ENCODE data around the gene PHACTR1.
"Not testable (repeated sequence)": the region's sequence is repeated elsewhere in the genome, so short reads cannot be mapped to it uniquely, and the experiment has no call there.

DNA sequence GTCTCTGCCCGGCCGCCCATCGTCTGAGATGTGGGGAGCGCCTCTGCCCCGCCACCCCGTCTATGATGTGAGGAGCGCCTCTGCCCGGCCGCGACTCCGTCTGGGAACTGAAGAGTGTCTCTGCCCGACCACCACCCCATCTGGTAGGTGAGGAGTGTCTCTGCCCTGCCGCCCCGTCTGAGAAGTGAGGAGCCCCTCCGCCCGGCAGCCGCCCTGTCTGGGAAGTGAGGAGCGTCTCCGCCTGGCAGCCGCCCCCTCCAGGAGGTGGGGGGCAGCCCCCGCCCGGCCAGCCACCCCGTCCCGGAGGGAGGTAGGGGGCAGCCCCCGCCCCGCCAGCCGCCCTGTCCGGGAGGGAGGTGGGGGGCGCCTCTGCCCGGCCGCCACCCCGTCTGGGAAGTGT lies 417.3 kb downstream of the PHACTR1 start:
- not testable (repeated sequence) for TF ChIP-seq CSDC2 (CRISPR knock-in tag; IDR thresholded peaks at IDR 0.05); PATZ1 (CRISPR knock-in tag; IDR thresholded peaks at IDR 0.05; ENCODE audit: borderline replicate concordance); PPARA (CRISPR knock-in tag; IDR thresholded peaks at IDR 0.05; ENCODE audit: borderline replicate concordance); ZNF8 (CRISPR knock-in tag; IDR thresholded peaks at IDR 0.05); BACH2 (CRISPR knock-in tag; IDR thresholded peaks at IDR 0.05; ENCODE audit: borderline replicate concordance); SNAI2 (CRISPR knock-in tag; IDR thresholded peaks at IDR 0.05); OSR1 (CRISPR knock-in tag; IDR thresholded peaks at IDR 0.05); TCF4 (CRISPR knock-in tag; IDR thresholded peaks at IDR 0.05; ENCODE audit: borderline replicate concordance); ZNF70 (CRISPR knock-in tag; IDR thresholded peaks at IDR 0.05); CSRNP3 (CRISPR knock-in tag; IDR thresholded peaks at IDR 0.05); ARNTL (CRISPR knock-in tag; IDR thresholded peaks at IDR 0.05; ENCODE audit: borderline replicate concordance, low read depth); ZFP30 (CRISPR knock-in tag; IDR thresholded peaks at IDR 0.05); ZC3H10 (CRISPR knock-in tag; IDR thresholded peaks at IDR 0.05); CREB5 (CRISPR knock-in tag; IDR thresholded peaks at IDR 0.05; ENCODE audit: low read depth)

Measured in SK-N-SH treated with all-trans-retinoic acid at 6 μM for 48 hours (cell line).